HT-29 (cell line): ENCODE measurements around the gene FBN1. TPM values are rescaled to one million over a fixed set of nuclear protein-coding genes. Genes with fewer than 3 reads are reported as not detected.

Source experiments
- DNase-seq: peaks from one replicate; pipeline ENCODE4 v3.0.0-alpha.2; 2015; ENCODE audit warnings: low spot score
- total RNA-seq: library from RNA; depleted of rRNA; stranded (reverse); fragments of >200 nt; shearing (Covaris generic); gene quantifications from 2 replicates; pipeline ENCODE4 v1.2.3, GENCODE V29; 2014

The FBN1 gene
- total RNA-seq, 1 experiment from 2014 or later: 0.61 TPM

GRCh38 chr15:48433226-48433886 lies 212.2 kb downstream of the FBN1 start:
- no peak for DNase-seq

GRCh38 chr15:48432688-48433087 lies 212.8 kb downstream of the FBN1 start:
- DNase-seq: no peak

- DNase-seq: no peak
Measured at GRCh38 chr15:48427960-48428547, 217.5 kb downstream of the FBN1 start.

- no peak for DNase-seq
Measured at GRCh38 chr15:48427479-48427878, 218.0 kb downstream of the FBN1 start.

- DNase-seq: no peak
Measured at GRCh38 chr15:48426941-48427340, 218.6 kb downstream of the FBN1 start.

GRCh38 chr15:48426044-48426443 lies 219.5 kb downstream of the FBN1 start:
- no peak for DNase-seq

- DNase-seq: no peak
Measured at GRCh38 chr15:48425051-48425450, 220.5 kb downstream of the FBN1 start.

- no peak for DNase-seq
Measured at GRCh38 chr15:48423896-48424475, 221.5 kb downstream of the FBN1 start.

GRCh38 chr15:48423342-48423741 lies 222.2 kb downstream of the FBN1 start:
- no peak for DNase-seq

GRCh38 chr15:48422401-48422800 lies 223.1 kb downstream of the FBN1 start:
- DNase-seq: no peak

GRCh38 chr15:48421362-48421761 lies 224.1 kb downstream of the FBN1 start:
- DNase-seq: no peak

GRCh38 chr15:48419896-48420295 lies 225.6 kb downstream of the FBN1 start:
- no peak for DNase-seq

- no peak for DNase-seq
Measured at GRCh38 chr15:48418343-48418742, 227.2 kb downstream of the FBN1 start.

- DNase-seq: no peak
Measured at GRCh38 chr15:48416301-48416700, 229.2 kb downstream of the FBN1 start.

GRCh38 chr15:48415036-48415886 lies 230.2 kb downstream of the FBN1 start:
- peak; percentile 65 for DNase-seq

GRCh38 chr15:48414015-48414414 lies 231.5 kb downstream of the FBN1 start:
- no peak for DNase-seq

- no peak for DNase-seq
Measured at GRCh38 chr15:48413304-48413703, 232.2 kb downstream of the FBN1 start.

- DNase-seq: no peak
Measured at GRCh38 chr15:48411971-48412591, 233.4 kb downstream of the FBN1 start.

GRCh38 chr15:48409623-48410022 lies 235.9 kb downstream of the FBN1 start:
- no peak for DNase-seq

GRCh38 chr15:48408327-48408726 lies 237.2 kb downstream of the FBN1 start:
- DNase-seq: no peak

GRCh38 chr15:48407646-48408045 lies 237.9 kb downstream of the FBN1 start:
- DNase-seq: no peak

GRCh38 chr15:48406911-48407310 lies 238.6 kb downstream of the FBN1 start:
- no peak for DNase-seq
